Heart left ventricle (tissue), 13 donors: ENCODE measurements around the gene C5orf47.

Experiments
- CTCF ChIP-seq, 12 donors: fragments of 200-600 bp; sonication (generic) in 4 of 12; IDR thresholded peaks; one replicate each; pipeline versions ENCODE4 v1.5.0 to v1.8.0; 2018 to 2022; ENCODE audit warnings: antibody characterized with exemption in 12 of 12, mild to moderate bottlenecking in 5 of 12
- POLR2A ChIP-seq, 2 donors: fragments of 450-650 bp; IDR thresholded peaks; one replicate each; pipeline ENCODE4 v1.6.1; 2017; ENCODE audit warnings: antibody characterized with exemption in 2 of 2, mild to moderate bottlenecking in 2 of 2, moderate library complexity in 2 of 2
- donor health status: ischemic (EF 13 %, LVEDD 7.1; RV severe dilation, severe dysfunction).
- donor health status: DM: no; HTN: yes; CAD: no.
- donor health status: DM: no; HTN: no; CAD: no.
- donor health status: ischemic (EF 25% LVEDD 6.9; RV normal size, moderate dysfunction).
- donor health status: ischemic (EF 25% LVEDD 5.7; RV mildly dilated, moderate dysfunction).
- donor health status: ischemic (EF 35%, LVEDD 5.7; RV mildly dilated, moderate dysfunction).
- donor health status: nonischemic (EF 11% LVEDD 7.7; RV severe dilation, severe dysfunction).
- donor health status: DM: yes; HTN: yes; CAD: no.
- donor health status: PGD.
- donor health status: ischemic (EF 29% LVEDD 5.4; RV normal size, mild dysfunction).
- donor health status: nonischemic (EF 23%, LVEDD 6.1; RV moderate dilation, normal function).

GRCh38 chr5:173968154-173968797 is 20.7 kb upstream of the C5orf47 start:
- no peak for TF ChIP-seq CTCF (IDR thresholded peaks at IDR 0.05)
- no peak for TF ChIP-seq POLR2A (IDR thresholded peaks at IDR 0.05)
